SJSA1 (cell line): ENCODE results near the gene ERBB3. TPM values are rescaled to one million over a fixed set of nuclear protein-coding genes. Genes with fewer than 3 reads are reported as not detected.

Experiments used
- DNase-seq, 2 experiments: peaks; one replicate each; pipeline ENCODE4 v3.0.0-alpha.2; 2015 to 2020; ENCODE audit warnings: low spot score in 2 of 2, low read depth in 1 of 2
- H3K27ac ChIP-seq: fragments of 250-450 bp; sonication (Bioruptor Pico); 2 replicates; pipeline ENCODE4 v1.5.1; 2020; ENCODE audit warnings: mild to moderate bottlenecking, moderate library complexity
- H3K27me3 ChIP-seq: fragments of 250-450 bp; sonication (Bioruptor Pico); replicated peaks from 2 replicates; pipeline ENCODE4 v1.5.1; 2020; ENCODE audit warnings: mild to moderate bottlenecking, moderate library complexity
- H3K36me3 ChIP-seq: fragments of 250-450 bp; sonication (Bioruptor Pico); 2 replicates; pipeline ENCODE4 v1.5.1; 2020; ENCODE audit warnings: mild to moderate bottlenecking
- H3K4me1 ChIP-seq: fragments of 250-450 bp; sonication (Bioruptor Pico); replicated peaks from 2 replicates; pipeline ENCODE4 v1.6.1; 2021; ENCODE audit warnings: mild to moderate bottlenecking
- H3K4me3 ChIP-seq: fragments of 250-450 bp; sonication (Bioruptor Pico); 2 replicates; pipeline ENCODE4 v1.5.1; 2020; ENCODE audit warnings: mild to moderate bottlenecking
- H3K9me3 ChIP-seq: fragments of 250-450 bp; sonication (Bioruptor Pico); replicated peaks from 2 replicates; pipeline ENCODE4 v1.5.1; 2020; ENCODE audit warnings: mild to moderate bottlenecking
- total RNA-seq: library from RNA; depleted of rRNA; stranded (reverse); fragments of >200 nt; shearing (Covaris generic); gene quantifications from 2 replicates; pipeline ENCODE4 v1.2.3, GENCODE V29; 2014; rRNA removed

Gene ERBB3
- total RNA-seq, 1 experiment from 2014 or later = not detected

DNA sequence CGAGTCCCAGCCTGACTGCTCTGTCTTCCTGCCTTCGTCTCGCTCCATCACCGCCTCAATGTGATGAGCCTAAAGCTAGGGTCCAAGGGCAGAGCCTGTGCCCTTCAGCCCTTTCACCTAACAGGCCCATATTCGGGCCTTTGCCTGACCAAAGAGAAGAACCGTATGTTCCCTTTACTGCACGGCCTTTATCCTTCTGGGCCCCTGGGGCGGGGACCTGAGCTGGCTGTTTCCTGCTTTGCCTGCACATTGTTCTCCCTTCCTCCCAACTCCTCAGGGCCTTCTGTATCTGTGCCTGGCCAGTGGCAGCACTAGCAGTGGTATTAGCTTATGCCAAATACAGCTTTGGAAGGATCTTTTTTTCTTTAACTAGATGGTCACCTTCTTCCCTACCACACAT is 63.9 kb downstream of the ERBB3 start:
- H3K27me3 ChIP-seq = no peaks in the 10 kb centered on the region
- DNase-seq = no peak
- H3K36me3 ChIP-seq = peaks cover 61% of the 10 kb centered on the region
- H3K27ac ChIP-seq = no peak overlapping the region
- no peaks in the 10 kb centered on the region for H3K9me3 ChIP-seq
- H3K4me1 ChIP-seq = no peaks in the 10 kb centered on the region
- H3K4me3 ChIP-seq = no peak overlapping the region

DNA sequence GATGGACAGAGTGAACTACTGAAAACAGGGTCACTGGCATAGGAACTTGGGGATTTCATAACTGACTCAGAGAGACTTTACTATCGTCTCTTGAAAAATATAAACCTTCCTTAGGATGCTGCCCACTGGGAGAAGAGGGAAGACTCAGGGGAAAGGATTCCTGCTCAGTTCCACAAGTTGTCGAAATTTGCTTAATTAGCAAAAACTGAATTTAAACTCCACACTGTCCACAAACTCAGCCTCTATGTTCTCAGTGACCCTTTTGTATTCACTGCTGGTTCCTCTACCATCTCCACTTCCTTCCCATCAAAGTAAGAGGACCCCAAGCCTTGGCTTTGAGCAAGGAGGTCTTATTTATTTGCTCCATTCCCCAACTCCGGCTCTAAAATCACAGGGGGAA is 65.3 kb downstream of the ERBB3 start:
- no peak for DNase-seq
- no peak overlapping the region for H3K4me3 ChIP-seq
- H3K36me3 ChIP-seq = peaks cover 48% of the 10 kb centered on the region
- H3K4me1 ChIP-seq = no peaks in the 10 kb centered on the region
- H3K27ac ChIP-seq = no peak overlapping the region
- no peaks in the 10 kb centered on the region for H3K27me3 ChIP-seq
- H3K9me3 ChIP-seq = no peaks in the 10 kb centered on the region

DNA sequence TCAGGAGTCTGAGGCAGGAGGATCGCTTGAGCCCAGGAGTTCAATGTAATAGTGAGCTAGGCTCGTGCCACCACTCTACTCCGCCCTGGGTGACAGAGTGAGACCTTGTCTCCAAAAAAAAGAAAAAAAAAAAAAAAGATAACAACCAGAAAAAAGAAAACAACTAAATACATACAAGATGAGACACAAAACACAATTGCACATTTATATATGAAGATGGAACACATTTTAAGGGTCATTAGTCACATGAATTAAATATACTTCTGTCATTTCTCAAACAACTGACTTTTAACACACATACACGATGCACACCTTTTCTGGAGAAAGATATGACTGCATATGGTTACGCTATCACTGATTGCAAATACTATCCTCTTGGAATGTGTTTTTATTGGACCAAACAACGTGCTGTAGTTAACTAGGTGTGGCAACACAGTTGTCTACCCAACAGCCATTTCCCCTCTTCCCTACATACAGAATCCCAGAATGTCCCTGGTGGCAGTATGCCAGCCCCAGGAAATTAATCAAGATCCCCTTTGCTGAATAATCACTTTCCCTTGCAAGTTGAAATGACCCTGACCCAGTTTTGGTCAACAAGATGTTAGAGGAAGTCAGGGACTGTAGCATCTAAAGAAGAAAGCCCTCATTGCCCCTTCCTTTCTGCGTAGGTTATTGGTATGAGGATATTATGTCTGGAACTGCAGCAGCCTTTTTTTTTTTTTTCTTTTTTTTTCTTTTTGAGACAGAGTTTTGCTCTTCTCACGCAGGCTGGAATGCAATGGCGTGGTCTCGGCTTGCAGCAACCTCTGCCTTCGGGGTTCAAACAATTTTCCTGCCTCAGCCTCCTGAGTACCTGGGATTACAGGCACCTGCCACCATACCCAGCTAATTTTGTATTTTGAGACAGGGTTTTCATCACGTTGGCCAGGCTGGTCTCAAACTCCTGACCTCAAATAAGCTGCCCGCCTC is 66.8 kb downstream of the ERBB3 start:
- Histone ChIP-seq H3K4me3 (no peak overlapping the region), H3K4me1 (peaks cover 4% of the 10 kb centered on the region)

DNA sequence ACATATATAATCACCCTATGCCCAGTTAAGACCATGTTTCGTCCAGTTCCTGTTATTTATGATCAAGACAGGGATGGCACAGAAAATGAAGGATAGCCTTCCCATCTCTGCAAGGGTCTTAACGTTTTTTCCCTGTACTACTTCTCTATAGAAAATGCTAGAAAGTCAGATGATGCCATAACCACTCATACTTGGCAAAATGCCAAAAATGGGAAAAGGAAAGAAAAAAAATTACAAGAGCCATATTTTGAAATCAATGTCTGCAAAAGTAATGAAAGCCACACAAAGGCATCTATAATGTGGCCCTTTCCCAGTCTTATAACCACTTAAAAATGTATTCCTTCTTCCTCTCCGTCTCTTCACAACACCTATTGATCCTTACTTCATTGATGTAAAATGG is 70.6 kb downstream of the ERBB3 start:
- Histone ChIP-seq H3K36me3 (no peaks in the 10 kb centered on the region; the same call in 1 of the 2 replicates), H3K27ac (no peak overlapping the region), H3K4me3 (no peak overlapping the region), H3K9me3 (no peaks in the 10 kb centered on the region), H3K27me3 (no peaks in the 10 kb centered on the region), H3K4me1 (peaks cover 15% of the 10 kb centered on the region)
- DNase-seq = no peak

More for the DNA sequence above, 66.8 kb downstream of the ERBB3 start:
- Histone ChIP-seq H3K36me3 (peaks cover 34% of the 10 kb centered on the region), H3K9me3 (no peaks in the 10 kb centered on the region), H3K27me3 (no peaks in the 10 kb centered on the region), H3K27ac (no peak overlapping the region)
- no peak for DNase-seq

DNA sequence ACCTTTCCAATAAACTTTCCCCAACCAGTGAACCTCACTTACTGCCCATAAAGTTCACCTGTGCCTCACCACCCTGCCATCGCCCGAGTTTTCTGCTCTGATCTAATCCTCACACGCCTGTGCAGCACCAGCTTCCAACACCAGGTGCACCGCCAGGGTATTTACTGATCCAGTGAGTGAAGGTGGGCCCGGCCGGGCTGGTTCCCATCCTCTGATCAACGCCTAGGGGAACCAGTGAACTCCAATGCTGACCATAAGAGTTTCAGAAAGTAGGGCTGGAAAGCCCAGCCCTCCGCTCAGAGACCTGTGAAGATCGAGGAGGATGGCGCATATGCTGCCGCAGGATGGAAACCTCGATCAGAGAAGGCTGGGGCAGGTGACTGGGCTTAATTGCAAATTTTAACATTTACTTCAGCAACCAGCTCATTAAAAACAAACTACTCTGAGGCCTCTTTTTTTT is 71.7 kb downstream of the ERBB3 start:
- H3K36me3 ChIP-seq = no peaks in the 10 kb centered on the region; the same call in 1 of the 2 replicates
- peak overlapping the region; percentile 44 for H3K4me3 ChIP-seq
- H3K4me1 ChIP-seq = peaks cover 16% of the 10 kb centered on the region
- DNase-seq = no peak
- no peaks in the 10 kb centered on the region for H3K27me3 ChIP-seq
- H3K27ac ChIP-seq = peak overlapping the region; percentile 88
- H3K9me3 ChIP-seq = no peaks in the 10 kb centered on the region

DNA sequence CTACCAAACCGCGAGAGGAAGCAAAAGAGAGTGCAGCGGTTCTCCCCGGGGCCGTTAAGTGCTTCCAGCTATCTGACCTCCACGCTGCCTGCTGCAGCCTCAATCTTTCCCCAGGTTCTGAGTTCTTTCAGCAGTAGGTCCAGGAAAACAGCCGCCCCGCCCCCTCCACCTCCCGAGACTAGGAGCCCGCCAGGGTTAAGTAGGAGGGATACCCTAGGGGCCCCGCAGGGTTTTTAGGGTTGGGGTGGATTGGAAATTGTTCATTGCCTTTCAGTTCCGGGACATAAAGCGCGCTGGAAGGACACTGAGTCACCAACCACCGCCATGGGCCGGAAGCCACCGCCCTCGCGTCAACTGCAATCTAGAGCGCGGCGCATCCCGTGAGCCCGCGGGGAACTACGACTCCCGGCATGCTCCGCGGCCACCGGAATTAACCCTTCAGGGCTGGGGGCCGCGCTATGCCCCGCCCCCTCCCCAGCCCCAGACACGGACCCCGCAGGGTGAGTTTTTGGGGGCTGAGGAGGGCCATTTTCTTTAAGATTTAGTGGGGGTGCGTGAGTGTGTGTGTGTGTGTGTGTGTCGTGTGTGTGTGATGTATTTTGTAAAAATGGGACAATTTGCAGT is 72.3 kb downstream of the ERBB3 start, which contains the start of gene MYL6B:
MYL6B (plus strand) TSS at position 456 of the 624 bp plus-strand sequence. CDS start 1,332 bp downstream, outside the sequence.
- Histone ChIP-seq H3K27me3 (no peaks in the 10 kb centered on the region), H3K9me3 (no peaks in the 10 kb centered on the region), H3K27ac (peak within 1 kb of the TSS; percentile 88), H3K36me3 (no peaks in the 10 kb centered on the region; the same call in 1 of the 2 replicates), H3K4me3 (peak within 1 kb of the TSS; percentile 44), H3K4me1 (peaks cover 21% of the 10 kb centered on the region)
- peak; percentile 81 to 91 for DNase-seq

Other genes with a start within 250 kb of the ERBB3 start
- gene MMP19, start 237.2 kb upstream of the ERBB3 start, total RNA-seq = 9.8 and 14.5 TPM in 2 replicates
- 25.1 and 43.7 TPM in 2 replicates for gene PYM1, start 152.3 kb upstream of the ERBB3 start, total RNA-seq
- 23.9 and 46.2 TPM in 2 replicates for gene DGKA, start 149.0 kb upstream of the ERBB3 start, total RNA-seq
- 0.34 TPM in 1 of 2 replicates, not detected in the other for gene PMEL, start 114.1 kb upstream of the ERBB3 start, total RNA-seq
- 74.4 and 82.1 TPM in 2 replicates for gene CDK2, start 113.3 kb upstream of the ERBB3 start, total RNA-seq
- 17.4 and 33.0 TPM in 2 replicates for gene RAB5B, start 106.1 kb upstream of the ERBB3 start, total RNA-seq
- 11.8 and 15.8 TPM in 2 replicates for gene SUOX, start 82.9 kb upstream of the ERBB3 start, total RNA-seq
- 0.34 and 1.1 TPM in 2 replicates for gene IKZF4, start 59.1 kb upstream of the ERBB3 start, total RNA-seq
- gene RPS26, start 38.2 kb upstream of the ERBB3 start, total RNA-seq = 622 and 1,406 TPM in 2 replicates
- 204 and 249 TPM in 2 replicates for gene PA2G4, start 24.4 kb downstream of the ERBB3 start, total RNA-seq
- gene RPL41, start 36.5 kb downstream of the ERBB3 start, total RNA-seq = 1,215 and 2,760 TPM in 2 replicates
- gene ZC3H10, start 38.1 kb downstream of the ERBB3 start, total RNA-seq = 3.6 and 7.3 TPM in 2 replicates
- gene ESYT1, start 48.1 kb downstream of the ERBB3 start, total RNA-seq = 138 and 170 TPM in 2 replicates
- gene MYL6B, start 72.4 kb downstream of the ERBB3 start, total RNA-seq = 71.9 and 97.8 TPM in 2 replicates
- 4,832 and 5,659 TPM in 2 replicates for gene MYL6, start 78.2 kb downstream of the ERBB3 start, total RNA-seq
- 20.9 and 33.4 TPM in 2 replicates for gene SMARCC2, start 109.3 kb downstream of the ERBB3 start, total RNA-seq
- gene RNF41, start 141.8 kb downstream of the ERBB3 start, total RNA-seq = 28.5 and 46.7 TPM in 2 replicates
- 47.8 and 55.7 TPM in 2 replicates for gene NABP2, start 144.2 kb downstream of the ERBB3 start, total RNA-seq
- gene SLC39A5, start 149.9 kb downstream of the ERBB3 start, total RNA-seq = not detected in 2 replicates
- gene ANKRD52, start 178.2 kb downstream of the ERBB3 start, total RNA-seq = 9.6 and 12.7 TPM in 2 replicates
- 7.9 and 13.4 TPM in 2 replicates for gene COQ10A, start 186.8 kb downstream of the ERBB3 start, total RNA-seq
- 65.7 and 109 TPM in 2 replicates for gene CS, start 220.2 kb downstream of the ERBB3 start, total RNA-seq
- 100 and 161 TPM in 2 replicates for gene CNPY2, start 235.8 kb downstream of the ERBB3 start, total RNA-seq